HG02759 (cell line): ENCODE measurements around the gene C1QTNF4.
"Not testable (repeated sequence)": the region's sequence is repeated elsewhere in the genome, so short reads cannot be mapped to it uniquely, and the experiment has no call there.

Source experiments
- ATAC-seq: cut with Tn5 transposase; IDR thresholded peaks from one replicate; pipeline ENCODE4 v1.9.1; 2021; ENCODE audit warnings: mild to moderate bottlenecking, moderate library complexity; ENCODE audit not compliant: unreplicated experiment

Gene C1QTNF4

GRCh38 chr11:47569646-47570045 is 24.6 kb downstream of the C1QTNF4 start:
- ATAC-seq = no peak

DNA sequence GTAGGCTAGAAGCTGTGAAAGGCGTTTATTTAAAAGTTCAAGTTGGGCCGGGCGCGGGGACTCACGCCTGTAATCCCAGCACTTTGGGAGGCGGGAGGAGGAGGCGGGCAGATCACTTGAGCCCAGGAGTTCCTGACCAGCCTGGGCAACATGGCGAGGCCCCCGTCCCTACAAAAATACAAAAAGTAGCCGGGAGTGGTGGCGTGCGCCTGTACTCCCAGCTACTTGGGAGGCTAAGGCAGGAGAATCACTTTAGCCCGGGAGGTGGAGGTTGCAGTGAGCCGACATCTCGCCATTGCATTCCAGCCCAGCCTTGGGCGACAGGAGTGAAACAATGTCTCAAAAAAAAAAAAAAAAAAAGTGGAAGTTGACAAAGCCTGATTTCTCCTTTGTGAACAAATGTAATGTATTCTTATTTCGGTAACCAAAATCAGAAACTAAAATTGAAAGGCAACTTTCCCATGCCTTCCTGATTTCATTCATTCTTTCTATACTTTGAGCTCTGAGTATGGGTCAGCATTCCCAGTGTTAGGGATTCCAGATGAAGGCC is 28.0 kb downstream of the C1QTNF4 start:
- ATAC-seq = no peak

GRCh38 chr11:47565340-47566148 is 28.7 kb downstream of the C1QTNF4 start, which contains the start of gene PTPMT1:
TSS of gene PTPMT1 (plus strand) at chr11:47565599. CDS start at chr11:47565623, 24 bp downstream.
- ATAC-seq = peak; percentile 91

DNA sequence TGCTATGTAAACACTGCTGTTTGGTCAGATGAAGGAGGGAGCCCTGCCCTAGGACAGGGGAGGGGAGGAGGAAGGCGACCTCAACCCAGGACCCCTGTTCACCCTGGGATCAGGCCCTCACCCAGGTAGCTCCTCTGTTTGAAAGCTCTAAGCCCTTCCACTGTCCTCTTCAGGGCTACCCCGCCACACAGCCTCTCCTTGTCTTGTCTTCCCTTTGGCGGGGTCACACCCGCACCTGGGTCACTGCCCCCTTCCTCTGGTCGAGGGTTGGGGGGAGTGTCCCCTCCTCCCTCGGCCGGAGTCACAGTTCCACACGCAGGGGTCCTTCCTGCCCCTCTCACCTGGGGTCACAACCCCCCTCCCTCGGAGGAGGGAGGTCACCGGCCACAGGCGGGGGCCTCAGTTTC is 29.3 kb downstream of the C1QTNF4 start:
- no peak for ATAC-seq

DNA sequence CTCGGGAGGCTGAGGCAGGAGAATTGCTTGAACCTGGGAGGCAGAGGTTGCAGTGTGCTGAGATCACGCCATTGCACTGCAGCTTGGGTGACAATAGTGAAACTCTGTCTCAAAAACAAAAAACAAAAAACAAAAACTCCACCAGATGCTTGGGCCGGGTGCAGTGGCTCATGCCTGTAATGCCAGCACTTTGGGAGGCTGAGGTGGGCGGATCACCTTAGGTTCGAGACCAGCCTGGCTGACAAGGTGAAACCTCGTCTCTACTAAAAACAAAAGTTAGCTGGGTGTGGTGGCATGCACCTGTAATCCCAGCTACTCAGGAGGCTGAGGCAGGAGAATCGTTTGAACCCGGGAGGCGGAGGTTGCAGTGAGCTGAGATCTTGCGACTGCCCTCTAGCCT is 29.8 kb downstream of the C1QTNF4 start:
- not testable (repeated sequence) for ATAC-seq

- ATAC-seq = not testable (repeated sequence)
Observed at GRCh38 chr11:47562393-47562792, 31.8 kb downstream of the C1QTNF4 start.

- ATAC-seq = no peak
Observed at GRCh38 chr11:47560426-47560825, 33.8 kb downstream of the C1QTNF4 start.

- no peak for ATAC-seq
Observed at GRCh38 chr11:47558695-47559094, 35.5 kb downstream of the C1QTNF4 start.

DNA sequence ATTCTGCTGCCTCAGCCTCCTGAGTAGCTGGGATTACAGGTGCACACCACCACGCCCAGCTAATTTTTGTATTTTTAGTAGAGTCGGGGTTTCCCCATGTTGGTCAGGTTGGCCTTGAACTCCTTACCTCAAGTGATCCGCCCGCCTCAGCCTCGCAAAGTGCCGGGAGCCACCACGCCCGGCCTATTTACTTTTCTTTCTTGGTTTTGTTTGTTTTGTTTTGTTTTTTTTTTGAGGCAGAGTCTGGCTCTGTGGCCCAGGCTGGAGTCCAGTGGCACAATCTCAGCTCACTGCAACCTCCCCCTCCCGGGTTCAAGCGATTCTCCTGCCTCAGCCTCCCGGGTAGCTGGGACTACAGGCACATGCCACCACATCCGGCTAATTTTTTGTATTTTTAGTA is 37.2 kb downstream of the C1QTNF4 start:
- not testable (repeated sequence) for ATAC-seq

GRCh38 chr11:47553406-47553743 is 40.8 kb downstream of the C1QTNF4 start:
- ATAC-seq = peak; percentile 38

DNA sequence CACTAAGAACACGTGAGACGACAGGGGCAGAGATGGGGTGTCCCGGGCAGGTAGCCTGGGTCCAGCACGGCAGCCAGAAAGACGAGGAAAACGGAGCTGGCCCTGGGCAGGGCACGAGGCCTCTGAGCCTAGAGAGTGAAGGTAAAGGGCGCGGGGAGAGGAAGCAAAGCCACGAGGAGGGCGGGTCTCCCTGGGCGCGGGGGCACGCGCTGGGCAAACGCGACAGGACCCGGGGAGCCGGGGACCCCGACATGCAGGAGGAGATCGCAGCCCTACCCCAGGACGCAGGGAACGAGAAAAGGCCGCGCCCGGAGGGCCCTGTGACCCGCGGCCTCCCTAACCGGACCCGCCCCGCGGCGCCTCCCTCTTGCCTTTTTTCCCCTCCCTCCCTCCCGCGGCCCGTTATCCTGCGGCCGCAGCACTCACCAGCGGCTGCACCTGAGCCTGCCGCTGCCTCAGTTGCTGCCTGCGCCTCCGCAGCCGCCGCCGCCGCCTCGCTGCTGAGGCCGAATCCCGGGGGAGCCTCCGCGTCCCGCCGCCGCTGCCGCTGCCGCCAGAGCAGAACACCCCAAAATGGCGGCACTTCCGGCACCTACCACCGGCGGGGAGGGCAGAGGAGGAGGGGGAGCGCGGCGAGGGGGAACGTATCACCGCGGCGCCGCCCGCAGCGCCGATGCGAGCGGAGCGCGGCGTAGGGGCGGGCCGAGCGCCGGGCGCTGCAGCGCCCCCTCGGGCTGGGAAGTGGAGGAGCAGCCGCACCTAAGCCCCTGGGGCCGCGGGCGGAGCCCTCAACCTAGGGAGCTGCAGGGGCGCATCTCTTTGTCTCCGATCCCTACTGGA is 41.4 kb downstream of the C1QTNF4 start, which contains the start of gene CELF1:
Gene CELF1 (minus strand): TSS at position 567 of the 840 bp plus-strand sequence. CDS start 53,609 bp downstream, outside the sequence.
- ATAC-seq = peak; percentile 94

- peak; percentile 6 for ATAC-seq
Observed at GRCh38 chr11:47552056-47552565, 42.1 kb downstream of the C1QTNF4 start.

DNA sequence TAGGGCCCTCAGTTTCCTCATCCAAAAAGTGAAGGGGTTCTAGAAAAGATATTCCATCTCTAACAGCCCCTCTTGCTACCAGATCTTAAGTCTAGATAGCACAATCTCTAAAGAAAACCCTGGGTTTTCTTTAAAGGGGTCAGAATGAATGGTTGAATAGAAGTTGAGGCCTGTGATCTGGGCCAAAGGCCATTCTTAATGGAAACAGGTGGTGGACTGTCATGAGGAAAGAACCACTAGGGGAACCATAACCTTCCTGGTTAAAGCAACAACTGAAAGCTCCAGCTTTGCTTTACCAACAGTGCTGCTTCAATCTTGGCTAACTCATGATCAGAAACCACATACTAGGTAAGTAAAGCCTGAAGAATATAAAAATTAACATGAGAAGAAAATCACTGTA is 43.1 kb downstream of the C1QTNF4 start:
- no peak for ATAC-seq

- ATAC-seq = no peak
Observed at GRCh38 chr11:47550288-47551047, 43.7 kb downstream of the C1QTNF4 start.

GRCh38 chr11:47546274-47546673 is 47.9 kb downstream of the C1QTNF4 start:
- ATAC-seq = not testable (repeated sequence)

GRCh38 chr11:47545298-47545697 is 48.9 kb downstream of the C1QTNF4 start:
- ATAC-seq = no peak

- ATAC-seq = no peak
Observed at GRCh38 chr11:47541070-47541469, 53.1 kb downstream of the C1QTNF4 start.

- ATAC-seq = no peak
Observed at GRCh38 chr11:47539681-47540039, 54.6 kb downstream of the C1QTNF4 start.
